SK-N-SH (cell line): ENCODE measurements around the gene MRPS6. TPM values are rescaled to one million over a fixed set of nuclear protein-coding genes. Genes with fewer than 3 reads are reported as not detected.

Experiments used
- CTCF ChIA-PET: fragments of 300-600, 350-600 bp; formaldehyde crosslinking; extraction: SDS; loops from one replicate; lab custom pipeline; 2021; lab: Yijun Ruan, JAX
- POLR2A ChIA-PET: fragments of 350-600 bp; sonication (Branson Sonifier 250); formaldehyde crosslinking; extraction: SDS; loops from one replicate; lab custom pipeline; 2020; ENCODE audit warnings: antibody characterized with exemption, inconsistent platforms; lab: Yijun Ruan, JAX
- DNase-seq: peaks from one replicate; pipeline ENCODE4 v3.0.0; 2012
- H2AFZ ChIP-seq: fragments of 200-600 bp; sonication (generic); 2 replicates; pipeline ENCODE4 v1.8.1; 2016; ENCODE audit warnings: antibody characterized with exemption, mild to moderate bottlenecking, low read depth
- H3F3A ChIP-seq: fragments of 200-600 bp; sonication (generic); replicated peaks from 2 replicates; pipeline ENCODE3; 2016; ENCODE audit warnings: antibody characterized with exemption, mild to moderate bottlenecking; ENCODE audit not compliant: insufficient read depth
- H3K27ac ChIP-seq, 2 experiments: fragments of 200-500 bp in 1 of 2; fragments of 200-600 bp in 1 of 2; sonication (Bioruptor generic) in 1 of 2; sonication (generic), shearing (Covaris generic) in 1 of 2; 2 replicates each; pipeline versions ENCODE4 v1.5.1 to v1.6.1; 2014 to 2016; ENCODE audit warnings: low read depth in 2 of 2, inconsistent platforms in 1 of 2, low read length in 1 of 2, mild to moderate bottlenecking in 1 of 2, mixed read lengths in 1 of 2
- H3K27me3 ChIP-seq: fragments of 200-600 bp; sonication (generic), shearing (Covaris generic); 2 replicates; pipeline ENCODE4 v1.6.1; 2016; ENCODE audit warnings: mixed run types; ENCODE audit not compliant: insufficient read depth
- H3K36me3 ChIP-seq, 2 experiments: fragments of 200-500 bp in 1 of 2; fragments of 200-600 bp in 1 of 2; sonication (Bioruptor generic) in 1 of 2; sonication (generic) in 1 of 2; replicated peaks in 1 of 2; 2 replicates each; pipeline versions ENCODE3 to v1.5.1; 2014 to 2016; ENCODE audit warnings: low read length in 1 of 2, mild to moderate bottlenecking in 1 of 2; ENCODE audit not compliant: insufficient read depth in 2 of 2, control insufficient read depth in 1 of 2
- H3K4me1 ChIP-seq, 2 experiments: fragments of 200-500 bp in 1 of 2; fragments of 200-600 bp in 1 of 2; sonication (Bioruptor generic) in 1 of 2; sonication (generic), shearing (Covaris generic) in 1 of 2; 2 replicates each; pipeline versions ENCODE4 v1.5.1 to v1.6.1; 2014 to 2016; ENCODE audit warnings: low read depth in 1 of 2, low read length in 1 of 2, mixed run types in 1 of 2; ENCODE audit not compliant: insufficient read depth in 2 of 2, control insufficient read depth in 1 of 2
- H3K4me2 ChIP-seq: fragments of 200-600 bp; sonication (generic), shearing (Covaris generic); 2 replicates; pipeline ENCODE4 v1.6.1; 2017; ENCODE audit warnings: mixed run types
- H3K4me3 ChIP-seq, 2 experiments: fragments of 200-500 bp in 1 of 2; fragments of 200-600 bp in 1 of 2; sonication (Bioruptor generic) in 1 of 2; sonication (generic), shearing (Covaris generic) in 1 of 2; 2 replicates each; pipeline versions ENCODE4 v1.5.1 to v1.8.1; 2014 to 2016; ENCODE audit warnings: low read depth in 2 of 2, inconsistent platforms in 1 of 2, low read length in 1 of 2, mild to moderate bottlenecking in 1 of 2, mixed read lengths in 1 of 2, moderate library complexity in 1 of 2
- H3K79me2 ChIP-seq: fragments of 200-600 bp; sonication (generic); 2 replicates; pipeline ENCODE4 v1.8.1; 2017; ENCODE audit warnings: mild to moderate bottlenecking; ENCODE audit not compliant: insufficient read depth
- H3K9ac ChIP-seq: fragments of 200-600 bp; sonication (generic); 2 replicates; pipeline ENCODE4 v1.6.1; 2017; ENCODE audit warnings: mixed run types
- H3K9me2 ChIP-seq: fragments of 200-600 bp; sonication (generic); 2 replicates; pipeline ENCODE4 v1.6.1; 2017; ENCODE audit warnings: mixed run types
- H3K9me3 ChIP-seq: fragments of 200-600 bp; sonication (generic); 2 replicates; pipeline ENCODE4 v1.6.1; 2017; ENCODE audit warnings: mixed run types, mild to moderate bottlenecking, moderate library complexity
- H4K20me1 ChIP-seq: fragments of 200-600 bp; sonication (generic); 2 replicates; pipeline ENCODE4 v1.6.1; 2017; ENCODE audit warnings: mild to moderate bottlenecking, mixed run types; ENCODE audit not compliant: insufficient read depth
- FOSL2 ChIP-seq: IDR thresholded peaks from 2 replicates; pipeline ENCODE4 v1.4.0; 2012; ENCODE audit warnings: low read depth, mild to moderate bottlenecking, moderate library complexity, borderline replicate concordance
- FOXM1 ChIP-seq: IDR thresholded peaks from 2 replicates; pipeline ENCODE4 v1.4.0; 2012; ENCODE audit warnings: low read depth, mild to moderate bottlenecking
- IRF3 ChIP-seq: fragments of 150-350 bp; IDR thresholded peaks from 2 replicates; pipeline ENCODE4 v1.6.1; 2016; ENCODE audit warnings: mild to moderate bottlenecking, low read depth, low read length
- JUND ChIP-seq: IDR thresholded peaks from 2 replicates; pipeline ENCODE4 v1.4.0; 2012
- MEF2A ChIP-seq: IDR thresholded peaks from 2 replicates; pipeline ENCODE4 v1.4.0; 2012; ENCODE audit warnings: low read depth, borderline replicate concordance
- NRF1 ChIP-seq: IDR thresholded peaks from 2 replicates; pipeline ENCODE4 v1.6.1; 2012; ENCODE audit warnings: low read depth, mild to moderate bottlenecking, low read length
- PBX3 ChIP-seq: IDR thresholded peaks from 2 replicates; pipeline ENCODE4; 2012
- RAD21 ChIP-seq: IDR thresholded peaks from 2 replicates; pipeline ENCODE4 v1.6.1; 2012; ENCODE audit warnings: mild to moderate bottlenecking, low read length
- REST ChIP-seq: IDR thresholded peaks from 2 replicates; pipeline ENCODE4 v1.6.1; 2012; ENCODE audit warnings: mild to moderate bottlenecking, low read depth, low read length, moderate library complexity
- RXRA ChIP-seq: IDR thresholded peaks from 2 replicates; pipeline ENCODE4 v1.4.0; 2012; ENCODE audit warnings: low read depth, mild to moderate bottlenecking, borderline replicate concordance
- TAF1 ChIP-seq: IDR thresholded peaks from 2 replicates; pipeline ENCODE4 v1.6.1; 2012; ENCODE audit warnings: low read depth, mild to moderate bottlenecking, low read length, moderate library complexity, borderline replicate concordance
- TCF12 ChIP-seq: IDR thresholded peaks from 2 replicates; pipeline ENCODE4 v1.4.0; 2012
- USF1 ChIP-seq: IDR thresholded peaks from 2 replicates; pipeline ENCODE4 v1.4.0; 2012; ENCODE audit warnings: low read depth, borderline replicate concordance
- WGBS: methylation state at CpG from one replicate; pipeline ENCODE4 v1.1.6; 2017; ENCODE audit warnings: low lambda C conversion rate; 5-methylcytosine and 5-hydroxymethylcytosine counted together
- polyA plus RNA-seq, 3 experiments: library from polyadenylated mRNA; depleted of rRNA; stranded (reverse); fragments of >200 nt; gene quantifications; 2 replicates each; pipeline ENCODE4 v1.2.3, GENCODE V29; 2012

The MRPS6 gene
- polyA plus RNA-seq, 1 of the 3 experiments (the other 2 are of a cell fraction) = 69.2 TPM

DNA sequence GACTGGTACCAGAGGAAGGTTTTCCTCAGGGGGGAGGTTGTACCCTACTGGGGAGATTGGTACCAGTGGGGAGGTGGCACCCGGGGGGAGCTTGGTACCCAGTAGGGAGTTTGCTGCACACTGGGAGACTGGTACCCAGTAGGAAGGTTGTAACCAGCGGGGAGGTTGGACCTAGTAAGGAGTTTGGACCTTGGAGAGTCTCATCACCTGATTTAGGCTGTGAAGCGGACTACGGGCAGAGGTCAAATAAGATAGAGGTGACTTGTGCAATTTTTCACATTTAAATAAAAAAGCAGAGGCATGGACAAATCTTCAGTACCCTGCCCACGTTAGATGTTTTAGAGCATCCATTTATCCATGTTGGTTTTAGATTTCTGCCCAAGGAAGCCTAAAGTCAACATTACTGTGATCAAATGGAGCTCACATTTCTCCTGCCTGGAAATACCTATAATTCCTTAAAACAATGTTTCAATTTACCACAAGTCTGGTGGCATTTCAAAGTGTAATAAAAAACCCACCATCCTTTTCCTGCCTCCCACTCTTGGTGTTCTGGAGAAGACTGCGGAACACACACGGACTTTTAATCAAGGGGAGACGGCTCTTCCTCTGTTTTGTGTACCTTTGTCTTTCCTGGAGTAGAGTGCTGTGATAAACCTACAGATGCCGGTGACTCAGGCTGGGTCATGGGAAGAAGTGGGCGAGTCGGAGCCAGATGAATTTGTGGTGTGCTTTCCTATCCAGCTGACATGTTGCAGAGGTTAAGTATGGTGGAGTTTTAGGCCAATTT is 36.2 kb upstream of the MRPS6 start:
- Histone ChIP-seq H3F3A (peaks cover 6% of the 10 kb centered on the region), H3K9me2 (no peaks in the 10 kb centered on the region), H2AFZ (peak overlapping the region; percentile 73), H3K9ac (no peak overlapping the region), H3K9me3 (no peaks in the 10 kb centered on the region), H3K4me1 (no peaks in the 10 kb centered on the region; a peak in 2 of 4 replicates), H4K20me1 (no peaks in the 10 kb centered on the region), H3K27me3 (no peaks in the 10 kb centered on the region), H3K36me3 (no peaks in the 10 kb centered on the region), H3K27ac (peak overlapping the region in 1 of 2 experiments; percentile 48; a peak in 2 of 4 replicates), H3K4me2 (peak overlapping the region; percentile 21; the same call in 1 of the 2 replicates), H3K4me3 (no peak overlapping the region), H3K79me2 (no peaks in the 10 kb centered on the region)
- CTCF ChIA-PET = no interaction called here
- TF ChIP-seq FOSL2 (peak; percentile 44; the same call in 1 of the 2 replicates), TCF12 (peak; percentile 45; the same call in 1 of the 2 replicates), IRF3 (no peak), USF1 (no peak), TAF1 (no peak), MEF2A (no peak)
- POLR2A ChIA-PET = no interaction called here
- 59% methylated on average over 11 of the region's 11 CpGs for WGBS
- DNase-seq = no peak

GRCh38 chr21:34039678-34040382 is 33.5 kb upstream of the MRPS6 start:
- Histone ChIP-seq H3K27me3 (no peaks in the 10 kb centered on the region), H2AFZ (no peak overlapping the region), H3K9ac (no peak overlapping the region), H3K4me3 (no peak overlapping the region), H3F3A (peaks cover 6% of the 10 kb centered on the region), H3K27ac (no peak overlapping the region), H3K36me3 (no peaks in the 10 kb centered on the region), H3K9me2 (no peaks in the 10 kb centered on the region), H3K9me3 (no peaks in the 10 kb centered on the region), H3K4me1 (no peaks in the 10 kb centered on the region; a peak in 2 of 4 replicates), H4K20me1 (no peaks in the 10 kb centered on the region), H3K79me2 (no peaks in the 10 kb centered on the region), H3K4me2 (no peak overlapping the region)
- DNase-seq = no peak
- TF ChIP-seq FOXM1 (no peak), JUND (no peak), RXRA (no peak), IRF3 (no peak), PBX3 (no peak), REST (no peak), RAD21 (no peak), NRF1 (no peak)
- ChIA-PET CTCF (interaction anchor here (1.3 kb wide), 1 partner anchor 16 kb away, joined by 3 read pairs; no protein-coding TSS in a partner anchor), POLR2A (no interaction called here)
- 61% methylated on average over 10 of the region's 10 CpGs for WGBS
